ENCODE results near the gene FNDC7.

DNA sequence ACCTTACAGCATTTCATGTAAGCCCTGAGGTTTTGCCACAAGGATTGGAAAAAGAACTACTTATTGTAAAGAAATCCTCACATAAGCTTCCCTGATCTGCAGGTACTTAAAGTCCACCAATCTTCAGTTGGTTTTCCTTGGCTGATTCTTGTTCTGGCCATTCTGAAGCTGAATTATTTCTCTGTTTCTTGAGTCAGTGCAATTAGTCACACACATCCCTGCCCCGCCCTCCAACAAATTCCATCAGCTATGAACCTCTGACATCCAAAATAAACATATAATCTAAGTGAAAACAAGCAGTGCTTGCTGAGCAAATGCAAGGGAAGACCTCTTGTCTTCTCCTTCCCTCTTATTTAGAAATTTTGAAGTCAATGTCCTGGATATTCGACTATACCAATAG is 8.2 kb upstream of the FNDC7 start:
- TF ChIP-seq ZZZ3 (IDR thresholded peaks at IDR 0.05; ENCODE audit: control insufficient read depth, insufficient read length, low read depth), result no peak
- TF ChIP-seq ETV6 (conservative IDR thresholded peaks at IDR 0.05 in 1 of 2, IDR thresholded peaks at IDR 0.05 in 1 of 2; ENCODE audit: borderline replicate concordance in 1 of 2, low read depth in 1 of 2), result no peak
- TF ChIP-seq HDAC2 (IDR thresholded peaks at IDR 0.05), result no peak
- TF ChIP-seq POLR2A (IDR thresholded peaks at IDR 0.05; ENCODE audit: low read depth, low read length), result no peak
- TF ChIP-seq BACH1 (IDR thresholded peaks at IDR 0.05; ENCODE audit: borderline replicate concordance), result no peak
- TF ChIP-seq, protein P1, sequence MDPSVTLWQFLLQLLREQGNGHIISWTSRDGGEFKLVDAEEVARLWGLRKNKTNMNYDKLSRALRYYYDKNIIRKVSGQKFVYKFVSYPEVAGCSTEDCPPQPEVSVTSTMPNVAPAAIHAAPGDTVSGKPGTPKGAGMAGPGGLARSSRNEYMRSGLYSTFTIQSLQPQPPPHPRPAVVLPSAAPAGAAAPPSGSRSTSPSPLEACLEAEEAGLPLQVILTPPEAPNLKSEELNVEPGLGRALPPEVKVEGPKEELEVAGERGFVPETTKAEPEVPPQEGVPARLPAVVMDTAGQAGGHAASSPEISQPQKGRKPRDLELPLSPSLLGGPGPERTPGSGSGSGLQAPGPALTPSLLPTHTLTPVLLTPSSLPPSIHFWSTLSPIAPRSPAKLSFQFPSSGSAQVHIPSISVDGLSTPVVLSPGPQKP (IDR thresholded peaks at IDR 0.05; ENCODE audit: low read depth, low read length), result no peak
- TF ChIP-seq, protein P2, sequence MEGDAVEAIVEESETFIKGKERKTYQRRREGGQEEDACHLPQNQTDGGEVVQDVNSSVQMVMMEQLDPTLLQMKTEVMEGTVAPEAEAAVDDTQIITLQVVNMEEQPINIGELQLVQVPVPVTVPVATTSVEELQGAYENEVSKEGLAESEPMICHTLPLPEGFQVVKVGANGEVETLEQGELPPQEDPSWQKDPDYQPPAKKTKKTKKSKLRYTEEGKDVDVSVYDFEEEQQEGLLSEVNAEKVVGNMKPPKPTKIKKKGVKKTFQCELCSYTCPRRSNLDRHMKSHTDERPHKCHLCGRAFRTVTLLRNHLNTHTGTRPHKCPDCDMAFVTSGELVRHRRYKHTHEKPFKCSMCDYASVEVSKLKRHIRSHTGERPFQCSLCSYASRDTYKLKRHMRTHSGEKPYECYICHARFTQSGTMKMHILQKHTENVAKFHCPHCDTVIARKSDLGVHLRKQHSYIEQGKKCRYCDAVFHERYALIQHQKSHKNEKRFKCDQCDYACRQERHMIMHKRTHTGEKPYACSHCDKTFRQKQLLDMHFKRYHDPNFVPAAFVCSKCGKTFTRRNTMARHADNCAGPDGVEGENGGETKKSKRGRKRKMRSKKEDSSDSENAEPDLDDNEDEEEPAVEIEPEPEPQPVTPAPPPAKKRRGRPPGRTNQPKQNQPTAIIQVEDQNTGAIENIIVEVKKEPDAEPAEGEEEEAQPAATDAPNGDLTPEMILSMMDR (IDR thresholded peaks at IDR 0.05 in 2 of 3, conservative IDR thresholded peaks at IDR 0.05 in 1 of 3; ENCODE audit: control insufficient read depth in 2 of 3, extremely low read depth in 1 of 3, insufficient read depth in 1 of 3, low read depth in 3 of 3, low read length in 3 of 3), result no peak
- no peak for TF ChIP-seq CHD2 (IDR thresholded peaks at IDR 0.05; ENCODE audit: borderline replicate concordance, low read depth, low read length)
- no peak for TF ChIP-seq GABPA (IDR thresholded peaks at IDR 0.05; ENCODE audit: low read depth)
- no peak for TF ChIP-seq ZSCAN29 (IDR thresholded peaks at IDR 0.05)
- TF ChIP-seq, protein P3, sequence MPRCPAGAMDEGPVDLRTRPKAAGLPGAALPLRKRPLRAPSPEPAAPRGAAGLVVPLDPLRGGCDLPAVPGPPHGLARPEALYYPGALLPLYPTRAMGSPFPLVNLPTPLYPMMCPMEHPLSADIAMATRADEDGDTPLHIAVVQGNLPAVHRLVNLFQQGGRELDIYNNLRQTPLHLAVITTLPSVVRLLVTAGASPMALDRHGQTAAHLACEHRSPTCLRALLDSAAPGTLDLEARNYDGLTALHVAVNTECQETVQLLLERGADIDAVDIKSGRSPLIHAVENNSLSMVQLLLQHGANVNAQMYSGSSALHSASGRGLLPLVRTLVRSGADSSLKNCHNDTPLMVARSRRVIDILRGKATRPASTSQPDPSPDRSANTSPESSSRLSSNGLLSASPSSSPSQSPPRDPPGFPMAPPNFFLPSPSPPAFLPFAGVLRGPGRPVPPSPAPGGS (IDR thresholded peaks at IDR 0.05; ENCODE audit: borderline replicate concordance, insufficient read depth, low read depth, low read length, poor library complexity, severe bottlenecking), result no peak
